WERI-Rb-1 (cell line): ENCODE results near the gene BGN.
A peak's percentile ranks its signal among the peaks of the same experiment; 100 is the strongest.

Source experiments
- DNase-seq: peaks from one replicate; pipeline ENCODE4 v3.0.0-alpha.2; 2020
- H3K27ac ChIP-seq: fragments of 250-450 bp; sonication (Bioruptor Pico); 2 replicates; pipeline ENCODE4 v1.5.1; 2020; ENCODE audit warnings: mild to moderate bottlenecking, moderate library complexity
- H3K27me3 ChIP-seq: fragments of 250-450 bp; sonication (Bioruptor Pico); 2 replicates; pipeline ENCODE4 v1.5.1; 2021; ENCODE audit warnings: mild to moderate bottlenecking, low read depth, moderate library complexity; ENCODE audit not compliant: insufficient read depth, severe bottlenecking
- H3K36me3 ChIP-seq: fragments of 250-450 bp; sonication (Bioruptor Pico); 2 replicates; pipeline ENCODE4 v1.5.1; 2020; ENCODE audit warnings: mild to moderate bottlenecking, moderate library complexity
- H3K4me3 ChIP-seq: 2 replicates; pipeline ENCODE4 v1.5.1; 2011; ENCODE audit warnings: low read depth, mild to moderate bottlenecking, control low read depth, low read length
- H3K9me3 ChIP-seq: fragments of 250-450 bp; sonication (Bioruptor Pico); 2 replicates; pipeline ENCODE4 v1.5.1; 2021; ENCODE audit warnings: mild to moderate bottlenecking, moderate library complexity; ENCODE audit not compliant: severe bottlenecking
- TF ChIP-seq, protein P1 (sequence below): IDR thresholded peaks from 2 replicates; pipeline ENCODE4 v1.5.1; 2011; ENCODE audit warnings: low read depth, mild to moderate bottlenecking, control low read depth, inconsistent platforms, low read length

Gene BGN

DNA sequence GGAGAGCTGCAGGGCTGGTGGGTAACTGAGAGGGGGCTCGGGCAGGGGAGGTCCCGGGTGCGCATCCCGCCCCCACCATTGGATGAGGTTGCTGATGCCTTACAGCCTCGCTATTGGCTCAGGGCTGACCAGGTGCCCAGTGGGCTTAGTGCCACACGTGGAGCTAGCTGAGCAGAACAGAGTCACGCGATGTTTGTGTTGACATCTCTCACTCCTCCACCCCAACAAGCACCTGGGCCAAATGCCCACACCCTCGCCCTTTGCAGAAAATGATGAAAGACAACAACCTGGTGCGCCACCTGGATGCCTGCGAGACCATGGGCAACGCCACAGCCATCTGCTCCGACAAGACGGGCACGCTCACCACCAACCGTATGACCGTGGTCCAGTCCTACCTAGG lies 54.5 kb downstream of the BGN start:
- H3K27me3 ChIP-seq = peaks cover 51% of the 10 kb centered on the region
- no peak overlapping the region for H3K4me3 ChIP-seq
- DNase-seq = no peak
- TF ChIP-seq, protein P1, sequence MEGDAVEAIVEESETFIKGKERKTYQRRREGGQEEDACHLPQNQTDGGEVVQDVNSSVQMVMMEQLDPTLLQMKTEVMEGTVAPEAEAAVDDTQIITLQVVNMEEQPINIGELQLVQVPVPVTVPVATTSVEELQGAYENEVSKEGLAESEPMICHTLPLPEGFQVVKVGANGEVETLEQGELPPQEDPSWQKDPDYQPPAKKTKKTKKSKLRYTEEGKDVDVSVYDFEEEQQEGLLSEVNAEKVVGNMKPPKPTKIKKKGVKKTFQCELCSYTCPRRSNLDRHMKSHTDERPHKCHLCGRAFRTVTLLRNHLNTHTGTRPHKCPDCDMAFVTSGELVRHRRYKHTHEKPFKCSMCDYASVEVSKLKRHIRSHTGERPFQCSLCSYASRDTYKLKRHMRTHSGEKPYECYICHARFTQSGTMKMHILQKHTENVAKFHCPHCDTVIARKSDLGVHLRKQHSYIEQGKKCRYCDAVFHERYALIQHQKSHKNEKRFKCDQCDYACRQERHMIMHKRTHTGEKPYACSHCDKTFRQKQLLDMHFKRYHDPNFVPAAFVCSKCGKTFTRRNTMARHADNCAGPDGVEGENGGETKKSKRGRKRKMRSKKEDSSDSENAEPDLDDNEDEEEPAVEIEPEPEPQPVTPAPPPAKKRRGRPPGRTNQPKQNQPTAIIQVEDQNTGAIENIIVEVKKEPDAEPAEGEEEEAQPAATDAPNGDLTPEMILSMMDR = no peak
- H3K9me3 ChIP-seq = no peaks in the 10 kb centered on the region
- peaks cover 47% of the 10 kb centered on the region for H3K36me3 ChIP-seq
- no peak overlapping the region for H3K27ac ChIP-seq

DNA sequence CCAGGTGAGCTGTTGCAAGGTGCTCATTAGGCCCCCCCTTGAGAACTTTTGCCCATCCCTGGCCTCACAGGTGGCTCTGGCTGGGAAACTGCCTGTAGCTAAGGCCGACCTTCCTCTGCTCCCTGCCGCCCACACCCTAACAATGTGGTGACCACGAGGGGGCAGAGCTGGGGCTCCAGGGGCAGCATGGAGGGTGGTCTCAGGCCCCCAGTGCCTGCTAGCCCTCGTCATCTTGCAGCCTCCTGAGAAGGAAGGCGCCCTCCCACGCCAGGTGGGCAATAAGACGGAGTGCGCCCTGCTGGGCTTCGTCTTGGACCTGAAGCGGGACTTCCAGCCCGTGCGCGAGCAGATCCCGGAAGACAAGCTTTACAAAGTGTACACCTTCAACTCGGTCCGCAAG lies 55.0 kb downstream of the BGN start:
- H3K27me3 ChIP-seq = peaks cover 54% of the 10 kb centered on the region
- no peak for DNase-seq
- H3K9me3 ChIP-seq = no peaks in the 10 kb centered on the region
- no peak overlapping the region for H3K27ac ChIP-seq
- H3K36me3 ChIP-seq = peaks cover 46% of the 10 kb centered on the region
- no peak overlapping the region for H3K4me3 ChIP-seq
- TF ChIP-seq, protein P1 = 0 out of 2 replicates have a peak, but pooled peaks have one; percentile 2

DNA sequence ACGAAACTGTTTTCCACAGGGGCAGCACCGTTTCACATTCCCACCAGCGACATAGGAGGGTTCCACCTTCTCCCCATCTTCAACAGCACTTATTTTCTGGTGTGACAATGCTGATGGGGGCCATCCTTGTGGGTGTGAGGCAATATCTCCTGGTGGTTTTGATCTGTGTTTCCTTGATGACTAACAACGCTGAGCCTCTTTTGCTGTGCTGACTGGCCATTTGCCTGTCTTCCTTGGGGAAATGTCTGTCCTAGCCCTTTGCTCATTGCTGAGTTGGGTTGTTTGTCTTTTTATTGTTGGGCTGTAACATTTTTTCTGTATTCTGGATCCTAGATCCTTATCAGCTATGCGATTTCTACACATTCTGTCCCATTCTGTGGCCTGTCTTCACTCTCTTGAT lies 56.4 kb downstream of the BGN start:
- Histone ChIP-seq H3K4me3 (no peak overlapping the region), H3K9me3 (no peaks in the 10 kb centered on the region), H3K36me3 (peaks cover 46% of the 10 kb centered on the region), H3K27me3 (peaks cover 46% of the 10 kb centered on the region), H3K27ac (no peak overlapping the region; the same call in 1 of the 2 replicates)
- TF ChIP-seq, protein P1 = no peak
- DNase-seq = no peak

DNA sequence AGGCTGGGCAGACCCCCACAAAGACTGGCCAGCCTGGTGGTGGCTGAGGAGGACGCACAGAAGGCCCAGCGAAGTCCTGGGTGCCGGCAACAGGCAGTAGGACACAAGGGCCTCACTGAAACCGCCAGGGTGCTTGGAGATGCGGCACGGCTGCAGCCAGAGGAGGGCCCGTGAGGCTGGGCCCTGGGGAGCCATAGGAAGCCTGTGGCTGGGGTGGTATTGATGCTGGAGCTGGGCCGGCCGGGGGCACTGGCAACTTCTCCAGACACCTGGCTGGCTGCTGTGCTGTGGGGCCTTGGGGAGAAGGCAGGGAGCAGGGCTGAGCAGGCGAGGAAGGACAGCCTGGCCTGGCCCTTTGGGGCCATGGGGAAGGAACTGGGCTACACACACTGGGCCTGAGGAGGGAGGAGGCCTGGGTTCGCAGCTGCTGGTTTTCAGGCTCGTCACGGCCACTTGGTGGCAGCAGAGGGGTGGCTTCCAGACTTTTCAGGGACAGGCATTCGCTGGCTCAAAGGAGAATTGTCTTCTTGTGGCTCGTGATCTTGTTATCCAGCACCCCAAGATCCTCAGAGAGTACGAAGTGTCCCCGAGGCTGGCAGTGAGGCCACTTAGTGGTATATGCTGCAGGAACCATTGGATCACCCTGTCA lies 59.9 kb downstream of the BGN start:
- TF ChIP-seq, protein P1 = peak; percentile 96
- DNase-seq = peak; percentile 87
- peaks cover 38% of the 10 kb centered on the region for H3K27me3 ChIP-seq
- no peaks in the 10 kb centered on the region for H3K9me3 ChIP-seq
- peak overlapping the region; percentile 92 for H3K27ac ChIP-seq
- H3K36me3 ChIP-seq = peaks cover 59% of the 10 kb centered on the region
- H3K4me3 ChIP-seq = no peak overlapping the region

DNA sequence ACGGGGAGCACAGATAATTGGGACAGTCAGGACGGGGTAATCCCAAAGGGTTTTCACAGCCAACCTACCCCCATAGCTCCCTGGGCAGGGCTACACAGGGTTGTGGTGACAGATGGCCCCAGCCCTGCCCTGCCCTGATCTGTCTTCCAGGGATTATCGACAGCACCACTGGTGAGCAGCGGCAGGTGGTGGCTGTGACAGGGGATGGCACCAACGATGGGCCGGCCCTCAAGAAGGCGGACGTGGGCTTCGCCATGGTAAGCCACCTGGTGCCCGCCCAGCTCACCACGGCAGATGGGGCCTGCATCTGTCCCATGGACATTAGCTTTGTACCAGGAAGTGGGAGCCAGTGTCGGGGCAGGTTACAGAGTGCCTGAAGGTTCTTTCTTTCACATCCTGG lies 62.0 kb downstream of the BGN start:
- no peak overlapping the region for H3K4me3 ChIP-seq

More for the DNA sequence above, 62.0 kb downstream of the BGN start:
- Histone ChIP-seq H3K27me3 (peaks cover 26% of the 10 kb centered on the region), H3K36me3 (peaks cover 60% of the 10 kb centered on the region), H3K9me3 (no peaks in the 10 kb centered on the region), H3K27ac (peak overlapping the region; percentile 92)
- TF ChIP-seq, protein P1 = no peak
- peak; percentile 97 for DNase-seq
